OCI-LY3 (cell line): ENCODE measurements around the gene FAM13A.

Source experiments
- CTCF ChIP-seq: fragments of 200-600, 300-600 bp; sonication (generic); IDR thresholded peaks from 2 replicates; pipeline ENCODE4 v1.5.1; 2014; ENCODE audit warnings: antibody characterized with exemption, low read length, low read depth
- EZH2phosphoT487 ChIP-seq: fragments of 200-600 bp; shearing (Covaris generic); IDR thresholded peaks from 2 replicates; pipeline ENCODE4 v1.6.1; 2018; ENCODE audit warnings: antibody characterized with exemption, mixed run types, low read depth

GRCh38 chr4:88728146-88728545 is 328.8 kb downstream of the FAM13A start:
- no peak for TF ChIP-seq CTCF
- no peak for TF ChIP-seq EZH2phosphoT487
